Urothelium cell line (cell line): Measurements from ENCODE around the gene PSG11.
"Not testable (repeated sequence)": the region's sequence is repeated elsewhere in the genome, so short reads cannot be mapped to it uniquely, and the experiment has no call there.

ENCODE experiments used
- DNase-seq: peaks from one replicate; pipeline ENCODE4 v3.0.0; 2011; ENCODE audit warnings: low spot score, mixed read lengths
- FAIRE-seq: peaks from 2 replicates; lab custom pipeline; 2011; peaks lifted over from hg19 to GRCh38; lab: Jason Lieb, UNC

Gene PSG11

DNA sequence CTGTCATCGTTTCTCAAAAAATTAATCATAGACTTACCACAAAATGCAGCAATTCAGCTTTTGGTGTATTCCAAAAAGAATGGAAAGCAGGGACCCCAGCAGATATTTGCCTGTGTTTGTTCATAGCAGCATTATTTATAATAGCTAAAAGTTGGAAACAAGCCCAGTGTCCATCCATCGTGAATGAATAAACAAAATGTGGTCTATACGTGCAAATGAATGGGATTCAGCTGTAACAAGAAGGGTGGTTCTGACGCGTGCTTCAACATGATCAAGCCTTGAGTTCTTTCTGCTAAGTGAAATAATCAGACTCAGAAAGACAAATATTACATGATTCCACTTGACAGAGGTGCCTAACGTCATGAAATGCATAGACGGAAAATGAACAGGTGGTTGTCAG, 36.4 kb downstream of the PSG11 start:
- FAIRE-seq (no peak), DNase-seq (no peak)

- DNase-seq, FAIRE-seq: not testable (repeated sequence)
Measured at GRCh38 chr19:42989186-42989585, 37.1 kb downstream of the PSG11 start.

DNA sequence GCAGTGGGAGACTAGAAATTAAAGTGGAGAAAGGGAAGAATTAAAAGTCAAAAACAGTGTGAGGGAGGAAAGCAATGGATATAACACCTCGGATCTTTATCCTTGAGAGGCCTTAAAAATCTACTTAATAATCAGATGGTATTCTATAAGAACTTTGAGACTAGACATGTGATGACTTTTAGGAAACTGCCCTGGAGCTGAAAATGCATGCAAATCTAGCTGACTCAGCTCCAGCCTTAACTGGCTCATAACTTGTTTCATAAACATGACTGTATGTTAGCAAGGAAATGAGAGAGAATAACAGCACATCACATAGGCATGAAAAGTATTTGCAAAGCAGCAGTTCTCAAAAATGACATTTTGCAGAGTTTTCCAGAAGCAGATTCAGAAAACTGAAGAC, 38.1 kb downstream of the PSG11 start:
- FAIRE-seq, DNase-seq: not testable (repeated sequence)

GRCh38 chr19:42985588-42985987, 40.7 kb downstream of the PSG11 start:
- FAIRE-seq = no peak

DNA sequence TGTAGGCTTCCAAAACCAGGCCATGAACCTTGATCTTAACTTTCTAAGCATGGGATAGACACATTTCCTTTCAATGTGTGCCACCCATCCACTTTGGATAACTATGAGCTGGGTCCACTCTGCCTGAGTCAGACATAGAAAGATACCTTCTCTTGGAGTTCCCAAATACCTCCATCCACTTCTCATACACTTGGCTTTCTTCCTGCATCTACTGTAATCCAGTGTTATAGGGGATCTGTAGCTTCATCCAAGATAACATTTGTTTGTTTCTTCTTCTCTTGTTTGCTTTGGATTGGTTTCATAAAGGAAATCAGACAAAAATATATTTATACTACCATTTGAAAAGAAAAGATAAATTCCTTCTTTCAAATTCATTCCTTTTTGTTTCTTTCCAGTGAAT, 44.2 kb downstream of the PSG11 start:
- DNase-seq, FAIRE-seq: not testable (repeated sequence)

More at GRCh38 chr19:42985588-42985987, 40.7 kb downstream of the PSG11 start:
- DNase-seq = no peak

GRCh38 chr19:42971451-42971850, 54.8 kb downstream of the PSG11 start:
- DNase-seq, FAIRE-seq: not testable (repeated sequence)

DNA sequence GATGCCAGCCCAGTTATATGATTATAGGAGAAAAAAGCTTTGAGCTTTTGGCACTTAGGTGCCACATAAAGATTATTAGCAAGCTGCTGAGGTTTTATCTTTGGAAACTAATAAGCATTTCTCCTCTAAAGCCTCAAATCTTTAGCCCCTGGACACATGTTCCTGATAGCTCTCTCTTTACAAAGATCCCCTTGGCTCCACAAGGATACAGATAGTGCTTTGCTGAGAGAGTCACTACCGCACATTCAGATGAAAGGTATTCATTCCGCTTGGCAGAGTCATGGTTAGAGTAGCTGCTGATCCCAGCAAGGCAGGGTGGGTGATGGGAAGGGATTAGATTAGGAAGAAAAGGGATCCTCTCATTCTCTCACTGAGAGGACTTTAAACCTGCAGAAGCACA, 61.1 kb downstream of the PSG11 start:
- DNase-seq = peak; percentile 28
- FAIRE-seq = no peak

DNA sequence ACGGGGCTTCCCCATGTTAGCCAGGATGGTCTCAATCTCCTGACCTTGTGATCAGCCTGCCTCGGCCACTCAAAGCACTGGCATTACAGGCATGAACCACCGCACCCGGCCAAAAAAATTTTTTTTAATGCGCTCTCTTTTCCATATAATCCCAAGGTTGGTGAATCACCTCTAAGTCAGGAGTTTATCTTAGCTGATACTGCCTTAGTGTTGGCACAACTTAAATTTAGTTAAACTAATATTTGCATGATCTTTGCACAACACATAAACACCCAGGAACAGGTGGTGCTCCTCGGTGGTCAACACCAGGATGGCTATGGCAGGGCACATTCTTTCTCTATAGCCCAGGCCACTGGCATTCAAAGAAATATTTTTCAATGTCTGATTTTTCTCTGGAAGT, 65.2 kb downstream of the PSG11 start:
- FAIRE-seq = no peak
- no peak for DNase-seq
